HG03095 (cell line): ENCODE results near the gene SLC24A3.

Experiments
- ATAC-seq: cut with Tn5 transposase; IDR thresholded peaks from one replicate; pipeline ENCODE4 v1.9.1; 2021; ENCODE audit warnings: moderate library complexity; ENCODE audit not compliant: unreplicated experiment

Gene SLC24A3

DNA sequence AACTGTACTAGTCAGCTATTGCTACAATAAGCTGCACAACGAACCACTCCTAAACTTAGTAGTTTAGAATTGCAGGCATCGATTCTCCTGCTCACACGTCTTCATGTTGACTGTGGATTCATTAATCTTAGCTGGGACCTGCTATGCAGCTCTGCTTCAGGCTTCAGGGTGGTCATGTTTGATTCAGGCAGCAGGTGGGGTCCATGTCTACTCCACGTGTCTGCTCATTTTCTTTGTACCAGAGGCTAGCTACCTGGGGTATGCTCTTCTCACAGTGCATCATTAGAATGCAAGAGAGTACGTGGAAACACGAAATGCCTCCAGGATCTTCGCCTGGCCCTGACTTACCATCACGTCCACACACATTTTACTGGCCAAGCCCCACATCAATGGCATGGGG is 481.1 kb downstream of the SLC24A3 start:
- no peak for ATAC-seq

DNA sequence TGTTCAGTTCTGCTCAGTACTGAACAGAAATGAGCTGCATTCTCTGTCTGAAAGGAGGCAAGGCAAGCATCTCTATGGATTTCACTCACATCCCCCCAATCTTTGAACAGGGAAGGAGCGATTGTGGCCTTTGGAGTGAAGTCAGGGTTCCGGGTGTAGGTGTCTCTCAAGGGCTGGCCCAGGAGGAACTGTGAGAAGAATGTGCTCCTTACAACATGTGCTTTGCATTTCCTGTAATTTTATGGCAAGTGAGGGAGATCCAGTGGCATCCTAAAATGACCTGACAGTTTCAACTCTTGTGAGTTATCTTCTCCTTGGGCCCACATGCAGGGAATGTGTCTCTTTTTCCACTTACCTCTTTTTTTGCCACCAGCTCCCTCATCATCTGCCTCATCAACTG is 482.6 kb downstream of the SLC24A3 start:
- no peak for ATAC-seq

DNA sequence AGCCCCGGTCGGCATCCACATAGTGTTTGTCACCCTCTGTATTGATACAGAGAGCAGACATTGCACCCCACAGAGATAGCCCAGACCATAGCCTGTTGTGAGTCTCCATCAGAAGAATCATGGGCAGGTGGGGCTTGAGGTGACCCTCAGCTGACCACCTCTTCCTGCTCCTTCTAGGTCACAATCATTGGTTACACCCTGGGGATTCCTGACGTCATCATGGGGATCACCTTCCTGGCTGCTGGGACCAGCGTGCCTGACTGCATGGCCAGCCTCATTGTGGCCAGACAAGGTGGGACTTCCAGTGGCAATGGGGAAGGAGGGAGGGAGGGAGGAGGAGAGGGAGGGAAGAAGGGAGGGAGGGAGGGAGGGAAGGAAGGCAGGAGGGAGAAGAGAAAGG is 484.2 kb downstream of the SLC24A3 start:
- no peak for ATAC-seq

- no peak for ATAC-seq
Observed at GRCh38 chr20:19697415-19697814, 485.0 kb downstream of the SLC24A3 start.

DNA sequence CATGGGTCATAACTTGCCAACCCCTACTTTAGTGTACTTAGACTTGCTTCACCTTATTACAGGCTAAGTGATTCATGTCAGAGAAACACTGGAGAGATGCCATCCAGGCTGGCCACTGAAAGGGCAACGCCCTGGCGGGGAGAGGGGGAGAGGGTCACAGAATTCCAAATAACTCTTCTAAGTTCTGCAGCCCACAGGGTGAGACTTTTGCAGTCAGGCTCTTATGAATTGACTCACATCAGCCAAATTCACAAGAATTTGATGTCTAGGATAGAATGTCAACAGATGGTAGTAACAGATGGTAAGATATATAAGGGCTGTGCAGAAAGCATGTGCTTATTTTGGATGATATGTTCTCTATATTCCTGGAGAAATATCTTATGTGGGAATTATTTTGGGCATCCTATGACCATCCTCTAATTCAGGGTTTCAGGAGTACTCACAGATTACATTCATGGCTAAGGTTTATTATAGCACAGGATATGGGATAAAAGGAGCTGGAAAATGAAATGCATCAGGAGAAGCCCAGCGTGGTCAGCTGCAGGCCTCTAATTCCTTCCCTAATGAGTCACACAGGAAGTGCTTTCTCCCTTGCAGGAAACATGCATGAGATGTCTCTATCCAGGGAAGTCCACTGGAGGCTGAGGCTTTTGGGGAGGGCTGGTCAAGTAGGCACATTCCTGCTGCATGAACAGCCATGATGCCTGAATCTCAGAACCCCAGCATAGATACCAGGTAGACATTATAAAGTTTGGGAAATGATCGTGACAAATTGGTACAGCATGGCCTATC is 486.9 kb downstream of the SLC24A3 start:
- ATAC-seq, result no peak

GRCh38 chr20:19701429-19701828 is 489.0 kb downstream of the SLC24A3 start:
- no peak for ATAC-seq

DNA sequence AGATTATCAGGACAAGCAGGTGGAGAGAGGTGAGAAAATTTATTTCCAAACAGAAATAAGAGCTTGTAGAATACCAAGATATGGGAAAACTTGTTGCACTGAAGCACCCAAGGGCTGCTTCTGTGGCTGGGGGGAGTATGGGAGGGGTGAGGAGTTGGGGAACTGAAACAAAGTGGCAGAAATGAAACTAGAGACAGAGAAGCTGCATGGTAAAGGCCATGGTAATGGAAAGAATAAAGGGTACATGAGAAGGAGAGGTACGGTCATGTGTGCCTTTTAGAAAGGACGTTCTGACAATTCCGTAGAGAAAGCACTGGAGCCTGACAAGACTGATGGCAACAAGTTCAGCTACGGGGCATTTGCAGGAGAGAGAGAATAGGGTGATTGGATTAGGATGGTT is 494.0 kb downstream of the SLC24A3 start:
- ATAC-seq, result no peak

DNA sequence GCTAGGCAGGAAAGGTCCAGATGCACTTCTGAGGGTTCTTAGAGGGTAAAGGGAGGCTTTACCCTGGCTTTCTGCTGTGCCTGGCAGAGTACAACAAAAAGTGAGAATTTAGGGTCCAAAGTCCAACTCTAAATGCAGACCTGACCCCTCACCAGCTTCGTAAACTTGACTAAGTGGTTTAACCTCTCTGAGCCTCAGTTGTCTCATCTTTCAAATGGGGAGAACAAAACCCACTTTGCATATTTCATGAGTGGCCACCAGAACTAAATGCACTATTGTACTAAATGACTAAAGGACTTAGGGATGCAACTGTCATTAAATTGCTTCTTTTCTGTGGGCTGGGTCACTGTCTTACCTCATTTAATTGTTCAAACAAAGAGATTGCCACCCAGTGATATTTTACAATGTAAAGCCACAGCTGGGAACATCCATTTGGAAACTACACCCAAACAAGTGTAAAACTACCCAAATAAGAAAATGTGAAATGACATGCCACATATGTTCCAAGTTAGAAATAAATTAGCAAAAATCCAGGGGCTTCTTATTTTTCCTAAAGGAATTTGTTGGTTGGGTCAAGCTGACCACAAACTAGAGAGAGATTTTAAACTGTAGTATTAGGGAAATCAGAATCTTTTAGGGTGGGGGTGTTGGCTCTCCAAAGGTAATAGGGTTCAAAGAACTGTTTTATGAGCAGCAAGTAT is 497.3 kb downstream of the SLC24A3 start:
- no peak for ATAC-seq

GRCh38 chr20:19710336-19711120 is 498.1 kb downstream of the SLC24A3 start:
- no peak for ATAC-seq

GRCh38 chr20:19711126-19711525 is 498.7 kb downstream of the SLC24A3 start:
- no peak for ATAC-seq

- no peak for ATAC-seq
Observed at GRCh38 chr20:19712721-19713260, 500.3 kb downstream of the SLC24A3 start.

- no peak for ATAC-seq
Observed at GRCh38 chr20:19713822-19714578, 501.6 kb downstream of the SLC24A3 start.

GRCh38 chr20:19714579-19714840 is 502.1 kb downstream of the SLC24A3 start:
- no peak for ATAC-seq

- no peak for ATAC-seq
Observed at GRCh38 chr20:19715986-19716385, 503.5 kb downstream of the SLC24A3 start.

DNA sequence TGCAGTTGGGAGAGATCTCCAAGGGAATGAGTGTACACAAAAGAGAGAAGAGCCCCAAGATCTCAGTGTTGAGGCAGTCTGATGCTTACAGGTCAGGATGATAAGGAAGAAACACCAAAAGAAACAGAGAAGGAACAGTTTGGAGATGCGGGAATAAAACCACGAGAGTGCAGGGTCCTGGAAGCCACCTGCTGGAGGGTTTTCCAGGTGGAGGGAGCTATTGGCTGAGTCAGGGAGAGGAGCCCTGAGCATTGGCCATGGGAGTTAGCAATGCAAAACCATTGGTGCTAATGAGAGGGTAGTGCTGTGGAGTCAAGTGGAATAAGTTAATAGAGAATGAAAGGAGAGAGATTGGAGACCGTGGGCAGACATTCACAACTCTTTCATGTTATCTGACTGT is 506.4 kb downstream of the SLC24A3 start:
- ATAC-seq, result no peak

DNA sequence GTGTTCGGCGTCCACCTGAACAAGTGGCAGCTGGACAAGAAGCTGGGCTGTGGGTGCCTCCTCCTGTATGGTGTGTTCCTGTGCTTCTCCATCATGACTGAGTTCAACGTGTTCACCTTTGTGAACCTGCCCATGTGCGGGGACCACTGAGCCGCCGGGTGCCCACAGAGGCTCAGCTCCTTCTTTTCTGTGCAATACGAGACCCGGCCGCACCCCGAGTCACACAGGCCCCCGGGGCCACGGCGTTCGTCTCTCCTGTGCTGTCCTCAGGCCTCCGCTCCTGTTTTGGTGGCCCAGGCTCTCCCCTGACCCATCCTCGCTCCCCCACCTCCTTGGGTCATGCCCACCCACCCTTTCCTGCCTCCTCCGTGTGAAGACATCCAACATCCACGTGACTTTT is 508.5 kb downstream of the SLC24A3 start:
- no peak for ATAC-seq

- ATAC-seq, result no peak
Observed at GRCh38 chr20:19723051-19723450, 510.6 kb downstream of the SLC24A3 start.

DNA sequence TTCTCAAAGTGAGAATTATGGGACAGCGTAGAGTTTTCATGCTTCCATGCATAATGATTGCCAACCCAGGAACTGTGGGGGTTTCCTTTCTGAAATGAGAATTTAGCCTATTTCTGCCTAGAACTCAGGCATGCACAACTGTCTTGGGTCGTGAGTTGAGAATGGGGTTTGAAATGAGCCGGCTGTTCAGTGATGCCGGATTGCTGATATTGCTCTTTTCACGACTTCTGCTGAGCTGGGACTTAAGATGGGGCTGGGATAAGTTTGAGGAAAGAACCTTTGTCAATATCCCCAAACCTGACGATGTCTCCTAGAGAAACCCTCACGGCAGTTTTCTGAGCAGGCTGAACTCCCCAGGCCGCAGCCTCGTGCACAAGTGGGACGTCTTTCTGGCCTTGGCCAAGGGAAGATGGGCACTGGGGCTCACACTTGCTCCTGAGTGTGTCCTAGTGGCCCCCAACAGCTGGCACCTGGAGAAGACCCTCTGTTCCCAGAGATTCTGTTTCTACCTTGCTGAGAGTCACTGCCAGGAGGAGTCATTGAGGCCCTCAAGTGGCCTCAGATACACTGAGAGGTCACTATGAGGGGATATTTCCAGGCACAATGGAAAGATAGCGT is 511.5 kb downstream of the SLC24A3 start:
- no peak for ATAC-seq

DNA sequence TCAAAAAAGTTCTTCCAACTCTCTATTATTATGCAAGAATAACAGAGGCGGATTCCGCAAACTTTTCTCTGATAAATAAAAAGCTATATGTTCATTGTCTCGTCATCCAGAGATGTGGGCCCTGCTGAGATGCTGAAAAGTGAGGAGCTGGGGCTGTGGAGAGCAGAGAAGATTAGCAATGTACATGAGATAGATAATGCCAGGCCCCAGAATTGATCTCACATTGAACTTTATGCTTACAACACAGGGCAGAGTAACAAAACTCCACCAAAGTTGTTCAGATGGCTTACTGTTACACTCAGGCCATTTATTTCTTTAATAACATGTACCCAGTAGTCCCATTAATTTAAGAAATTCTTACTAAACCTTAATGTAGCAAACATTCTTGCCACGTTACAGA is 512.9 kb downstream of the SLC24A3 start:
- ATAC-seq, result no peak

- no peak for ATAC-seq
Observed at GRCh38 chr20:19725814-19726525, 513.5 kb downstream of the SLC24A3 start.
